T-helper 1 cell (primary cell): ENCODE results near the gene SLC25A14.

Experiments used
- DNase-seq, 5 donors: peaks; one replicate each; pipeline ENCODE4 v3.0.0-alpha.2; 2012 to 2020

SLC25A14 gene

GRCh38 chrX:130385520-130385919, 45.8 kb downstream of the SLC25A14 start, which contains the start of gene GPR119:
GPR119 (minus strand) TSS chrX:130385674; CDS start chrX:130385447, 227 bp downstream.
- no peak for DNase-seq

- no peak for DNase-seq
Observed at GRCh38 chrX:130386408-130386808, 46.7 kb downstream of the SLC25A14 start.

GRCh38 chrX:130393451-130394074, 53.8 kb downstream of the SLC25A14 start:
- DNase-seq: no peak

- no peak for DNase-seq
Observed at GRCh38 chrX:130395341-130395740, 55.6 kb downstream of the SLC25A14 start.

GRCh38 chrX:130401415-130402207, 61.9 kb downstream of the SLC25A14 start, which contains the start of gene RBMX2:
RBMX2 (plus strand) TSS chrX:130401987; CDS start chrX:130402033, 46 bp downstream.
- peak; percentile 56 to 80 (median 59) for DNase-seq

- no peak for DNase-seq
Observed at GRCh38 chrX:130402208-130402684, 62.5 kb downstream of the SLC25A14 start.

GRCh38 chrX:130413415-130413814, 73.7 kb downstream of the SLC25A14 start:
- no peak for DNase-seq

- DNase-seq: no peak
Observed at GRCh38 chrX:130414800-130415199, 75.1 kb downstream of the SLC25A14 start.

- no peak for DNase-seq
Observed at GRCh38 chrX:130415201-130415600, 75.5 kb downstream of the SLC25A14 start.

GRCh38 chrX:130416785-130417184, 77.1 kb downstream of the SLC25A14 start:
- DNase-seq: no peak

GRCh38 chrX:130418066-130418465, 78.3 kb downstream of the SLC25A14 start:
- DNase-seq: no peak

GRCh38 chrX:130418740-130419139, 79.0 kb downstream of the SLC25A14 start:
- no peak for DNase-seq

GRCh38 chrX:130419263-130419662, 79.5 kb downstream of the SLC25A14 start:
- no peak for DNase-seq
